NCI-H2107 treated with DMSO at 0.1 percent for 48 hours (cell line): ENCODE measurements around the gene USP20.

Experiments used
- DNase-seq: peaks from one replicate; lab custom pipeline; 2025; ENCODE audit not compliant: unreplicated experiment; lab: John Stamatoyannopoulos, UW

The USP20 gene

GRCh38 chr9:129853614-129854013, 18.4 kb downstream of the USP20 start:
- DNase-seq = peak; percentile 34

GRCh38 chr9:129854588-129855110, 19.4 kb downstream of the USP20 start:
- no peak for DNase-seq

- DNase-seq = no peak
Observed at GRCh38 chr9:129857207-129857606, 21.9 kb downstream of the USP20 start.

GRCh38 chr9:129858167-129858962, 23.1 kb downstream of the USP20 start:
- no peak for DNase-seq

GRCh38 chr9:129860653-129861446, 25.6 kb downstream of the USP20 start:
- DNase-seq = no peak

GRCh38 chr9:129861447-129861827, 26.2 kb downstream of the USP20 start:
- no peak for DNase-seq

GRCh38 chr9:129863059-129863690, 27.9 kb downstream of the USP20 start:
- no peak for DNase-seq

GRCh38 chr9:129864991-129865647, 29.9 kb downstream of the USP20 start:
- no peak for DNase-seq

- no peak for DNase-seq
Observed at GRCh38 chr9:129865668-129866320, 30.5 kb downstream of the USP20 start.

GRCh38 chr9:129866394-129867135, 31.3 kb downstream of the USP20 start:
- DNase-seq = no peak

GRCh38 chr9:129867136-129868022, 32.1 kb downstream of the USP20 start:
- DNase-seq = no peak

- no peak for DNase-seq
Observed at GRCh38 chr9:129868023-129868871, 33.0 kb downstream of the USP20 start.

GRCh38 chr9:129868872-129869486, 33.7 kb downstream of the USP20 start:
- DNase-seq = no peak

- DNase-seq = no peak
Observed at GRCh38 chr9:129869585-129870501, 34.6 kb downstream of the USP20 start.

- DNase-seq = no peak
Observed at GRCh38 chr9:129871046-129871445, 35.8 kb downstream of the USP20 start.

GRCh38 chr9:129873563-129874190, 38.4 kb downstream of the USP20 start:
- no peak for DNase-seq
